SW 1271 (cell line): Measurements from ENCODE around the gene PTGR1.
"Not testable (repeated sequence)": the region's sequence is repeated elsewhere in the genome, so short reads cannot be mapped to it uniquely, and the experiment has no call there.

ENCODE experiments used
- DNase-seq, 2 experiments: peaks; one replicate each; lab custom pipeline; 2025; lab: John Stamatoyannopoulos, UW

The PTGR1 gene

GRCh38 chr9:111599092-111599954 lies at the start of gene PTGR1:
Gene PTGR1, minus strand, starts transcription at chr9:111599647. Its CDS starts 2,225 bp downstream, at chr9:111597422.
- DNase-seq = peak; percentile 83 to 85

GRCh38 chr9:111649016-111649415 lies 49.6 kb upstream of the PTGR1 start:
- DNase-seq = no peak

- DNase-seq = no peak
Observed at GRCh38 chr9:111648066-111648465, 48.6 kb upstream of the PTGR1 start.

- no peak for DNase-seq
Observed at GRCh38 chr9:111646417-111646816, 47.0 kb upstream of the PTGR1 start.

- no peak for DNase-seq
Observed at GRCh38 chr9:111645806-111646205, 46.4 kb upstream of the PTGR1 start.

- DNase-seq = no peak
Observed at GRCh38 chr9:111644195-111644772, 44.8 kb upstream of the PTGR1 start.

GRCh38 chr9:111637421-111637950 lies 38.0 kb upstream of the PTGR1 start:
- DNase-seq = no peak

GRCh38 chr9:111634860-111635259 lies 35.4 kb upstream of the PTGR1 start:
- DNase-seq = no peak

- no peak for DNase-seq
Observed at GRCh38 chr9:111633389-111633736, 33.9 kb upstream of the PTGR1 start.

- no peak for DNase-seq
Observed at GRCh38 chr9:111632695-111633388, 33.4 kb upstream of the PTGR1 start.

- DNase-seq = no peak
Observed at GRCh38 chr9:111632060-111632459, 32.6 kb upstream of the PTGR1 start.

- peak; percentile 96 to 100 for DNase-seq
Observed at GRCh38 chr9:111631214-111631971, 31.9 kb upstream of the PTGR1 start, which contains the start of gene DNAJC25. Gene DNAJC25, plus strand, starts transcription at chr9:111631334. Its CDS starts 74 bp downstream, at chr9:111631408.

GRCh38 chr9:111630964-111631213 lies 31.4 kb upstream of the PTGR1 start:
- DNase-seq = no peak

GRCh38 chr9:111630182-111630963 lies 30.9 kb upstream of the PTGR1 start:
- no peak for DNase-seq

GRCh38 chr9:111628411-111628810 lies 29.0 kb upstream of the PTGR1 start:
- DNase-seq = no peak

- DNase-seq = no peak
Observed at GRCh38 chr9:111627260-111627963, 28.0 kb upstream of the PTGR1 start.

- DNase-seq = peak in 1 of 2 experiments; percentile 59
Observed at GRCh38 chr9:111622626-111623025, 23.2 kb upstream of the PTGR1 start.

GRCh38 chr9:111621895-111622480 lies 22.5 kb upstream of the PTGR1 start:
- DNase-seq = peak in 1 of 2 experiments; percentile 62

GRCh38 chr9:111617349-111617748 lies 17.9 kb upstream of the PTGR1 start:
- DNase-seq = not testable (repeated sequence)

GRCh38 chr9:111615928-111616327 lies 16.5 kb upstream of the PTGR1 start:
- DNase-seq = no peak
